CD4-positive, alpha-beta T cell treated with Interleukin-6 at 100 ng/mL for 8 hours (primary cell): ENCODE measurements around the gene C12orf56.
"Not testable (repeated sequence)": the region's sequence is repeated elsewhere in the genome, so short reads cannot be mapped to it uniquely, and the experiment has no call there.

Experiments used
- DNase-seq: peaks from one replicate; pipeline ENCODE4 v3.0.0-alpha.2; 2020; ENCODE audit warnings: mixed read lengths, low spot score

C12orf56 gene

DNA sequence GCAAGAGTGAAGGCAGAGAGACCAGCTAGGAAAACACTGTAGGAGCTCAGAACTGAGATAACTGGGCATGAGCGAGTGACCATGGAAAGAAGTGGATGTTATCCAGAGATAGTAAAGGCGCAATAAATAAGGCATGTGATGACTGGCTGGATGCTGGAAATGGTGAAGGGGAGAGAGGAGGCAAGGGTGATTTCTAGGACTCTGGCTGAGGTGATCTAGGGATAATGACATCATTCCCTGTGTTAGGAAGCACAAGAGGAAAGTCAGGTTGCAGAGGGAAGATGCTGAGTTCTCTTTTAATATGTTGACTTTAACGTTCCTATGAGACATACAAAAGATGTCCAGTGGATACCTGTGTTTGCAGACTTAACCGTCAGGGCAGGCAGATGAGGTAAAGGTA, 78.7 kb downstream of the C12orf56 start:
- DNase-seq: no peak

DNA sequence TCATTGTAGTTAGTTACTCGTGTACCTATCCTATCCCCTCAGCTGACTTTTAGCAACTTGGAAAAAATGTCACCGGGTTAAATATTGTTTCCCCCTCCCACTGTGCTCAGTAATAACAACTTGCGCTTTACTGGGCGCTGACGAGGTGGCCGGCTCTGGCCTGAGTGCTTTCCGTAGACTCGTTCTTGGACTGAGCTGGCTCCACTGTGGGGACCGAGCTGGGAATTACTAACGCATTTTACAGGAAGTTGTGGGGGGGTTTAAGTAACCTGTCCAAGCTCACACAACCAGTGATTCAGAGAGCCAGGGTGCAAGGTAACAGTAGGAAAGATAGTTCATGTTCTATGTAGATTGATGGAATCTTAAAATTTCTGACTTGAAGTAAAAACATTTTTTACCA, 86.0 kb downstream of the C12orf56 start:
- no peak for DNase-seq

DNA sequence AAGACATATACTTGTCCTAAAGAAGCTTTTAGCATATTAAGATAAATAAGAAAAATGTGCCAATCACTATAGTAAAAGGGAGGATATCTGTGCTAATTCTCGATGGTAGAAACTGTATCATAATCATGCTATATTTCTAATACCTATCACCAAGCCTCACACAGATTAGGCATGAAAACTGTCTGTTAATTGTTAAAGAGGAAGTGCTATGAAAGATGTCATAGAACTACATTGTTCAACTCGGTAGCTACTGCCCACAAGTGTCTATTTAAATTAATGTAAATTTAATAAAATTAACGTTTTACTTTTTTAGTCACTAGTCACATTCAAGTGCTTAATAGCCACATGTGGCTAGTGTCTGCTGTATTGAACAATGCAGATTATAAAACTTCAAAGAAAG, 90.9 kb downstream of the C12orf56 start:
- no peak for DNase-seq

DNA sequence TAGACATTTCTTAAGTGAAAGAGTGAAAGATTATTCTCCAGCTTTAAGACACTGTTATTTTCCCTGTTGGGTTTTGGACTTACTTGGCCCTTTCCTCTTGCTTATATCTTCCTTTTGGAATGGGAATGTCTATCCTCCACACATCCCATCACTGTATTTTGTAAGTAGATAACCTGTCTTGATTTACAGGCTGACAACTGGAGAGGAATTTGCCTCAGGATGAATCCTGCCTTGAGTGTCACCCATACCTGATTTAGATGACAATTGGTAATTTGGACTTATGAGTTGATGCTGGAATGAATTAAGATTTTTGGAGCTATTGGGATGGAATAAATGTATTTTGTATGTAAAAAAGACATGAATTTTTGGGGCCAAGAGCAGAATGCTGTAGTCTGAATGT, 94.3 kb downstream of the C12orf56 start:
- no peak for DNase-seq

DNA sequence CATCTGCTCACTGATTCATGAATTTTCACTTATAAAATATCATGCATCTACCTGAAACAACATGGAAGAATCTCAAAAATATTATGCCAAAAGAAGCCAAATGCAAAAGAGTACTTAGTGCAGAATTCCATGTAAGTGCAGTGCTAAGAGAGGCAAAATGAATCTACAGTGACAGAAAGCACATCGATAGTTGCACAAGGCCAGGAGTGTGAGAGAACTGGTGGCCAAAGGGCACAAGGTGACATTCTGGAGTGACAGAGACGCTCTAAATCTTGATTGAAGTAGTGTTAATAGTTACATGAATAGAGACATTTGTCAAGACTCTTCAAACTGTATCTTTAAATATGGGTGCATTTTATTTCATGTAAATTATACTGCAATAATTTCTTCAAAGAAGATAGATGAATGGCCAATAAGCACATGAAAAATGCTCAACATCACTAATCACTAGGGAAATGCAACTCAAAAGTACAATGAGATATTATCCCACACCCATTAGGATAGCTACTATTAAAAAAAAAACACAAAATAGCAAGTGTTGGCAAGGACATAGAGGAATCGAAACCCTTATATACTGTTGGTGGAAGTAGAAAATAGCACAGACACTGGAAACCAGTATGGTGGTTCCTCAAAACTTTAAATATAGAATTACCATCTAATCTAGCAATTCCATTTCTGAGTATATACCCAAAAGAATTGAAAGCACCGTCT, 96.7 kb downstream of the C12orf56 start:
- no peak for DNase-seq

DNA sequence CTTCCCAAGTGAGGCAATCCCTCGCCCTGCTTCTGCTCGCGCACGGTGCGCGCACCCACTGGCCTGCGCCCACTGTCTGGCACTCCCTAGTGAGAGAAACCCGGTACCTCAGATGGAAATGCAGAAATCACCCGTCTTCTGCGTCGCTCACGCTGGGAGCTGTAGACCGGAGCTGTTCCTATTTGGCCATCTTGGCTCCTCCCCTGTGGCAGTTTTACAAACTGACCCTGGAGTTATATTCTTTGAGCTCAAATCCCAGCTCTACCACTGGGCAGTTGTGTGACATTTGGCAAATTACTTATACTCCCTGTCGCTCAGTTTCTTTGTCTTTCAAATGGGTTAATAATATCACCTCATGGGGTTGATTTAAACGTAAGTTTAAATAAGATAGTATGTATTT, 97.4 kb downstream of the C12orf56 start:
- DNase-seq: not testable (repeated sequence)

DNA sequence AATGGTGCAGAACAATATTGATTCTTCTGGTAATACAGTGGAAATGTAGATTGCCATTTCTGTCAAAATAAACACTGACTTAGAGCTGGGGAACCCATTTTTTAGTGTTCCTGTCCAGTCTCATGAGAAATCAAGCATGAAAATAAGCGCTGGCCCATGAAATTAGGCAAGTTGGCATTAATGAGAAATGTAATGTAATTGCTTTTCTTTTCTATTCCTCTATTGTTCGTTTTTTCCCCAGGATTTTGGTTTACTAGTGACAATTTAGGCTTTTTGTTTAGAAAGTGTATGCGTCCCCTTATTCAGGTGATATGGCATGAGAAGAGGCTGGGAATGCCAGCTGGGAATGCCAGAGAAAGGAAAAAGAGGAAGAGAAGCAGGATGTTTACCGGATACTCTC, 104.0 kb downstream of the C12orf56 start:
- DNase-seq: no peak

DNA sequence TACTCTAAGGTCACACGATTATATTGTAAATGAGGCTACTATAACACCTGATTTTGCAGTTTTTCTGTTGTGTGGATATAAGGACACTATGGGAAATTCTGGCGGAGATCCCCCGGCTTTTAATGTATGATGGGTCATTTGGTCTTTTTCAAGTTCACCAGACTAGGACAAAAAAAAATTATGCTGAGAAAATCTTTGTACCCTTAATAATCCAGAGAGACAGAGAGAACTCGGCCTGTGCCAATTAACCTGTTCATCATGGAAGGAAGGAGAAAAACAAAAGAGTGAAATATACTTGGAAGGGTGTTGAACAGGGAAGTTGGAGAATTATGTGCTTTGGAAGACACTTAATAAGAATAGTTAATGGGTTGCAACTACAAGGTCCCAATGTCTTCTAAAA, 106.3 kb downstream of the C12orf56 start:
- no peak for DNase-seq

DNA sequence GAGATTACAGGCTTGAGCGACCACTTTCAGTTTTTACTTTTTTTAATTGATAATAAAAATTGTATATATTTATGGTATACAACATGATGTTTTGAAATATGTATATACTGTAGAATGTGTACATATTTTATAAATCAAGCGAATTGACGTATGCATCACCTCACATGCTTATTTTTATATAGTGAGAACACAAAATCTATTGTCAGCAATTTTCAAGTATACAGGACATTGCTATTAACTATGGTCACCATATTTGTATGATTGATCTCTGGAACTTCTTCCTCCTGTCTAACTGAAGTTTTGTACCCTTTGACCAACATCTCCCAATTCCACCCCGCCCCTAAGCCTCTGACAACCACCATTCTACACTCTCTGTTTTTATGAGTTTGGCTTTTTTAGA, 112.1 kb downstream of the C12orf56 start:
- no peak for DNase-seq

DNA sequence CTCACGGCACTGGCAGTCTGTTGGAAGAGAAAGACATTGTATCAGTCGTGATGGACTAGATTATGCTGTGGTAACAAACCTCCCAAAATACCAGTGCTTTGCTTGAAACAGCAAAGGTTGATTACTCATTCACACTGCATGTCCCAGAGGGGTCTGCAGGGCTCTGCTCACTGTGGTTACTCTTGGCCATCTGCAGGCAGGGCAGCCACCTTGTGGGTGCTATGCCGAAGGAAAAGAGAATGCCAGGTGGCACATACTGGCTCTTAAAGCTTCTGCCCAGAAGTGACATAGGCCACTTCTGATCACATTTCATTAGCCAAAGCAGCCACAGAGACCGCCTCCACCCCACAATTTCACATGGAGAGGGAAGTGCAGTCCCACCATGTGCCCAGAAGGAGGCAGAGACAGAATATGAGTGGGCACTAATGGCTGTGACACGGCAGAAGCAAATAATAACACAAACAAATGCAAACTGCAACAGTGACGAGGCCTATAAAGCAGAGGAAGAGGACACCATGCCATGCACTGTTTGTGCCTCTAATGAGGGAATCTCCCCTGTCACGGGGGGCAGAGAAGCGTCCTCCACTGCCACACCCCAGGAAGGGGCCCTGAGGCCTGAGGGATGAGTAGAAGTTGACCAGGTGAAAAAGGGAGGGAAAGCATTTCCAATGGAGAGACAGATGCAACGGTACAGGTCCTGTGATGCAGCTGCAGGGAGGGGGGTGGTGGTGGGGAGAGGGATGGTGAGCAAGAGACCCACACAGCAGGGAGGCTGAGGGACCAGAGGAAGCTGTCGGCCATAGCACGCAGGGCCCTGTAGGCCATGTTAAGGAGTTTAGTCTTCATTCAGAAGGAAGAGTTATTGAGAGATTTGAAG, 116.8 kb downstream of the C12orf56 start:
- no peak for DNase-seq

DNA sequence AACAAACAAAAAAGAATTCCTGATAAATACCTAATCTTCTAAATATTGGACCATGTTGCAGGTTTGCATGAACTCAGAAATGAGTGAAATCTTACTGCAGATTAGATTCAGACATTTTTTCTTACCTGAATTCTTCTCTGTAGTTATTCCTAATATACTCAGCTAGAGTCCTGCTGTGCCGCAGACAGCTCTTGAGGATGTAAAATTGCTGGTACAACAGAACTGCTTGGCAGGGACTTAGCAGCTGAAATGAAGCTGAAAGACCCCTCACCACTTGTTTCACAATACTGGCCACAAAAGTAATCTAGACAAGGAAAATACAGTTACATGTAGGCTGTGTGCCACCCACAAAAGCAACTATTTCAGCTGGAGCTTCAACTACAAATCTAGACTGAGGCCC, 120.1 kb downstream of the C12orf56 start:
- no peak for DNase-seq

DNA sequence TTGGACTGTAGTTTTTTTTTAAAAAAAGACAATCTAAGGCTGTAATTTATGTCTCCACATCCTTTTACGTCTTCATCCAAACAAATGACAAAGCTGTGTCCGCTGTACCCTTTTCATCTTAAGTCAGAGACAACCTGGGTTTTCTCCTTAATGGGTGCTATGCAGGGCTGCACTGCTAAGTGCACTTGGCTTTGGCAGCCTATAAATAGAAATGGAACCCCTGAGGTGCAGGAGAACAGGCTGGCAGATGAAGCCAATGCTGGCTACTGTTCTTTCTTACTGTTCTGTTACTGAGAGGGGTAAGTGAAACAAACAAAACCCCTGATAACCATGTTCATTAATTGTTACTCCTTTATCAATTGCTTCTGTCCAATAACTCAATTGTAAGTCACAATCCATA, 121.4 kb downstream of the C12orf56 start:
- DNase-seq: no peak

DNA sequence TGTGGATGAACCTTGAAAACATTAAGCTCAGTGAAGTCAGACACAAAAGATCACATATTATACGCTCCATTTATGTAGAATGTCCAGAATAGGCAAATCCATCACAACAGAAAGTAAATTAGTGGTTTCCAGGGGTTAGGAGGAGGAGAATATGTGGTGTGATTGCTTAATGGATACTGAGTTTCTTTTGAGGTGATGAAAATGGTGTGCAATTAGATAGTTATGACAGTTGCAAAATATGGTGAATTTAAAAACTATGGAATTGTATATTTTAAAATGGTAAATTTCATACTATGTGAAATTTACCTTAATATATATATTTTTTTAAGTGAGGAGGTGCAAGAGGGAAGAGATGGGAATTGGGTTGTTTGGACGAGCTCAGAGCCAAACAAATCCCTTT, 122.1 kb downstream of the C12orf56 start:
- DNase-seq: no peak

DNA sequence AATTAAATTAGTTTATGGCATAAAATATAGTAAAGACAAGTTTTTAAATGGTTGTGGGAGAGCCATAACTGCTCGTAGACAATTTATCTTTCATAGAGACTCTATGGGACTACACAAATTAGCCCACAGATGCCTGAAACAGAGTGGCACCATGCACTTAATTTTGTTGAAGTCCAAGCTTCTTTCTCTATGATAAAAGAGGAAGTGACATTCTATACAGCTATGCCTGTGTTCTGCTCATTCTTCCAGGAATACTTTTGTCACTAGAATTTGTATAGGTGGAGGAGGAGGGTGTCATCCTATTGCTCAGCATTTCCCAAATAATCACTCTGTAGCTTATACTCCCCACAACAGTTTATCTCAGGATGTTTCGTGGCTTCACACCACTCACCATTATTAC, 124.7 kb downstream of the C12orf56 start:
- no peak for DNase-seq

DNA sequence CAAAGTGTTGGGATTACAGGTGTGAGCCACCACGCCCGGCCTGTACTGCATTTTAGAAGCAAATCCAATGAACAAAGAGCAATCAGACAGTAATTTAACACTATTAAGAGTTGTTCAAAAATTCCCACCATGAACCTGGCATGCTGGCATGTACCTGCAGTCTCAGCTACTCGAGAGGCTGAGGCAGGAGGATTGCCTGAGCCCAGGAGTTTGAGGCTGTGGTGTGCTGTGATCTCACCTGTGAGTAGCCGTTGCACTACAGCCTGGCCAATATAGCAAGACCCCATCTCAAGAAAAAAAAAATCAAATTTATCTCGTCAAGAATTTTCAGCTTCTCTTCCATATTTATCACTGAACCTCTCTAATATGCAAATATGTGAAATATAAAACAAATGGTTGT, 128.7 kb downstream of the C12orf56 start:
- no peak for DNase-seq

DNA sequence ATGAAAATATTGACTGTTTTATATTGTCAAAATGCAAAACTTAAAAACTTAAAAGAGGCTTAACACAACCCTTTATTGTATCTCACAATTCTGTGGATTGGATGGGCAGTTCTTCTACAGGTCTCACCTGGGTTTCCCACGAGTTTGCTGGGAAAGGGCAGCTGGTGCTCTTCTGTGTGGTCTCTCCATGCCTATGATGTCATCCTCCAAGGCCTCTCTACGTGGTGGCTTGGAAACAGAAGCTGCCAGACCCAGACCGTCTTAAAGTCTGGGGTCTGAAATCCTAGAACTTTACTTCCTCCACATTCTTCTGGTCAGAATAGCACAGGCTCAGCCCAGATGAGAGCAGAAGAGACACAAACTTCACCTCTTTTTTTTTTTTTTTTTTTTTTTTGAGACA, 132.0 kb downstream of the C12orf56 start:
- DNase-seq: no peak

DNA sequence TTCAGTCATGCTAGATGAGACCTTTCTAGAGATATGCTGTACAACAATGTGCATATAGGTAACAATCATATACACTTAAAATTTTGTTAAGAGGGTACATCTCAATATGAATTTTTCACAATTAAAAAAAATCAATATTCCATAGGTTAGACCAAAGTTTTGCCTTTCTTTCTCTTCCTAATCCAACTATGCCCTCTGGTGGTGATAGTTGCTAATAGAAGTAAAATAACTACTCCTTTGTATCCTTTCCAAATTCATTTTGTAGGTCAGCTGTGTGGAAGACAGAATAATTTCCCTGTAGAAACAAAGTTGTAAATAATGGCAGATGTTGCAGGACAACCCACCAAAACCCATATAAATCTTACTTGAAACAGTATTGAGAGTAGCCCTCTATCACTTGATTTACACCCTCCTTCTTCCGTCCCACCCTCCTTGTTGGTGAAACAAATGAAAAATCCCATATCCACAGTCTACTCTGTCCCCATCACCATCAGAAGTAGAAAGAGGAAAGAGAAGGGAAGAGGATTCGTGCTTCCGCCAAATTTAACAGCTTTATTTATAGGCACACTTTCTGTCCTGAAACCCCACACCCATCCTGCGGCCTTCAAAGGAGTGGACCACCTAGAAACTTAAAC, 134.3 kb downstream of the C12orf56 start:
- DNase-seq: peak; percentile 50

DNA sequence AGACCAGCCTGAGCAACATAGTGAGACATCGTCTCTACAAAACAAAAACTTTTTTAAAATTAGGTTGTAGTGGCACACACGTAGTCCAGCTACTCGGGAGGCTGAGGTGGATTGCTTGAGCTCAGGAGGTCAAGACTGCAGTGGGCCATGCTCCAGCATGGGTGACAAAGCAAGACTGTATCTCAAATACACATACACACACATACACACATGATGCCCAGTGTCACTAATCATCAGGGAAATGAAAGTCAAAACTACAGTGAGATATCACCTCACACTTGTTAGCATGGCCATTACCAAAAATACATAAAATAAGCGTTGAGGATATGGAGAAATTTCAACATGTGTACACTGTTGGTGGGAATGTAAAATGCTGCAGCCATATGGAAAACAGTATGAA, 135.3 kb downstream of the C12orf56 start:
- no peak for DNase-seq

DNA sequence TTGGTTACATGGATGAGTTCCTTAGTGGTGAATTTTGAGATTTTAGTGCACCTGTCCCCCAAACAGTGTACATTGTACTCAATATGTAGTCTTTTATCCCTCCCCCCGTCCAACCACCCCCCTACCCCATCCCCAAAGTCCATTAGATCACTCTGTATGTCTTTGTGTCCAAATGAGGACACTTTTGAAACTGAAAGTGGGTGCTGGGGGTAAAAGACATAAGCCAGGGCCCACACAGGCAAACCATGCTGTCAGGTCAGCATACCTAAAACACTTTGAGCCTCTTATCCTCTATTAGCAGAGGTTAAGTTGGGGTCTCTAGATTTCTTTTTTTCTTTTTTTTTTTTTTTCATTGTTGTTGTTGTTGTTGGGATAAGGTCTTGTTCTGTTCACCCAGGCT, 137.2 kb downstream of the C12orf56 start:
- DNase-seq: no peak

DNA sequence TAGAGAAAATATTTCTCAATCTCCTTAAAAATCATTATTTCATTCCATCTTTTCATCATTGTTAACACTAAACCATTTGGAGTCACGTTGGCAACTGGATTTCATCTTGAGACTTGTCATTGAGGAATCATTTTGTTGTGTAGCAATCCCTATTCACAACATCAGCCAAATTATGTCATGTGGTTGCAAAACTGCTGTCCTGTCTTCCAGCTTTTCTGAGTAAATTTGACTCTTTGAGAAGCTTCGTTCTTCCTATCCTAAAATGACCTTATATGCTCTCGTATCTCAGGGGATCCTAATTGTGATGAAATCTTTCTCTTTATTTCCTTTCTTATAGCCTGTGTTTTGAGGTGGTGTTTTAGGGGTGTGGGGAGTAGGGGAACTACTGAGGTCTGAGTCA, 137.9 kb downstream of the C12orf56 start:
- no peak for DNase-seq

DNA sequence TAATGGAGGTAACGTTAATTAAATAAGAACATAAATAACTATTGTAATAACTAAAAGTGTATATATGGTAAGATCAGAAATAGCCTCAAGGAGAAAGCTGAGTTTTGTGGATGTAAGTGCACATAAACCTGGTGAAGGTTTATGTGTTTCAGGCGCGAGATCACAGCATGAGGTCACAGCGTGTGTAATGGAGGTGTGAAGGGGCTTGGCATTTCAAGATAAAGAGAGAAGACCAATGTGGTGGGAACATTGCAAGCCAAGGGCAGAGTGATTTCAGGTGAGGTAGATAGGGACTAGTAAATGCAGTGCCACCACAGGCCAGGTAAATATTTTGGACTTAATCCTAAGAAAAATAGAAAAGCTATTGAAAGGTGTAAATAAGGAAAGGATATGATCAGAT, 146.7 kb downstream of the C12orf56 start:
- no peak for DNase-seq

DNA sequence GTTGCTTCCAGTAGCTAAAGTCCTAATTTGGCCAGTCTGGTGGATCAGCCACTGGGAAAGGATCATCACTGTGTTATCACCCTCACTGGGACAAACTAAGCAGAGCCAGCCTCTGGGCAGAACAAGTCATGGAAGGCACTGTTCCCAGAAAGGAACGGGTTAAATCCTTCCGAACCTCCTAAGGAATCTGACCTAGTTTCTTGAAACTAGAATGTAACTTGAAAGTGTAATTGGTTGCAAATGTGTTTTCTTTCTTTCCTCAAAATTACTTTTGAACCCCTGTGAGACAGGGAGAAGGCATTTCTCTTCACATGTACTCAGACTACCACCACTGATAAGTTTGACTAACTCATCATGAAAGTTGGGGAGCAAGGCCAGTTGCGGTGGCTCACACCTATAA, 149.8 kb downstream of the C12orf56 start:
- DNase-seq: no peak

DNA sequence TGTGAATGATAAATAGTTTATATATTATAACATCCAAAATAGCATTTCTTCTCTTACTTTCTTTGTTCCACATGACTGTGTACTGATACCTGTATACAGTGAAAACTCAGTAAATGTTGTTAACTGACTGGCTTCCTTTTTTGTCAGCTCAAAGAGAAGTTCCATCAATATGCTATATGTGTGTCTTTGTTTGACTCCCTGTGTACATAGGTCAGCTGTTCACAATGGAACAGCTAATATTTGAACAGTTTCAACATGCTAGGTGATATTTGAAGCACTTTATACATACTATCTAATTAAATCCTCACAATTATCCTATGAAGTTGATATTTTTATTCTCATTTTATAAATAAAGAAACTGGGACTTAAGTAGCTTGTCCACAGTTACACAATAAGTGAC, 153.2 kb downstream of the C12orf56 start:
- DNase-seq: no peak
